Cardiac fibroblast (primary cell): Measurements from ENCODE around the gene KCNAB1.
A peak's percentile ranks its signal among the peaks of the same experiment; 100 is the strongest.

Experiments
- DNase-seq, 2 donors: peaks; one replicate each; pipeline versions ENCODE4 v3.0.0 to v3.0.0-alpha.2; 2010; ENCODE audit warnings: low read depth in 2 of 2
- H3K4me3 ChIP-seq, 2 donors: replicated peaks in 1 of 2; 1 replicate in 1 of 2; 2 replicates in 1 of 2; pipeline ENCODE4 v1.5.1; 2011; ENCODE audit warnings: low read depth in 2 of 2, low read length in 2 of 2, mild to moderate bottlenecking in 2 of 2, moderate library complexity in 1 of 2
- TF ChIP-seq, protein P1 (sequence below): IDR thresholded peaks from one replicate; pipeline ENCODE4 v1.5.1; 2011; ENCODE audit warnings: low read depth, mild to moderate bottlenecking, low read length, inconsistent platforms

The KCNAB1 gene

GRCh38 chr3:156206157-156206556, 85.8 kb downstream of the KCNAB1 start:
- TF ChIP-seq, protein P1, sequence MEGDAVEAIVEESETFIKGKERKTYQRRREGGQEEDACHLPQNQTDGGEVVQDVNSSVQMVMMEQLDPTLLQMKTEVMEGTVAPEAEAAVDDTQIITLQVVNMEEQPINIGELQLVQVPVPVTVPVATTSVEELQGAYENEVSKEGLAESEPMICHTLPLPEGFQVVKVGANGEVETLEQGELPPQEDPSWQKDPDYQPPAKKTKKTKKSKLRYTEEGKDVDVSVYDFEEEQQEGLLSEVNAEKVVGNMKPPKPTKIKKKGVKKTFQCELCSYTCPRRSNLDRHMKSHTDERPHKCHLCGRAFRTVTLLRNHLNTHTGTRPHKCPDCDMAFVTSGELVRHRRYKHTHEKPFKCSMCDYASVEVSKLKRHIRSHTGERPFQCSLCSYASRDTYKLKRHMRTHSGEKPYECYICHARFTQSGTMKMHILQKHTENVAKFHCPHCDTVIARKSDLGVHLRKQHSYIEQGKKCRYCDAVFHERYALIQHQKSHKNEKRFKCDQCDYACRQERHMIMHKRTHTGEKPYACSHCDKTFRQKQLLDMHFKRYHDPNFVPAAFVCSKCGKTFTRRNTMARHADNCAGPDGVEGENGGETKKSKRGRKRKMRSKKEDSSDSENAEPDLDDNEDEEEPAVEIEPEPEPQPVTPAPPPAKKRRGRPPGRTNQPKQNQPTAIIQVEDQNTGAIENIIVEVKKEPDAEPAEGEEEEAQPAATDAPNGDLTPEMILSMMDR, result no peak
- no peak for DNase-seq

DNA sequence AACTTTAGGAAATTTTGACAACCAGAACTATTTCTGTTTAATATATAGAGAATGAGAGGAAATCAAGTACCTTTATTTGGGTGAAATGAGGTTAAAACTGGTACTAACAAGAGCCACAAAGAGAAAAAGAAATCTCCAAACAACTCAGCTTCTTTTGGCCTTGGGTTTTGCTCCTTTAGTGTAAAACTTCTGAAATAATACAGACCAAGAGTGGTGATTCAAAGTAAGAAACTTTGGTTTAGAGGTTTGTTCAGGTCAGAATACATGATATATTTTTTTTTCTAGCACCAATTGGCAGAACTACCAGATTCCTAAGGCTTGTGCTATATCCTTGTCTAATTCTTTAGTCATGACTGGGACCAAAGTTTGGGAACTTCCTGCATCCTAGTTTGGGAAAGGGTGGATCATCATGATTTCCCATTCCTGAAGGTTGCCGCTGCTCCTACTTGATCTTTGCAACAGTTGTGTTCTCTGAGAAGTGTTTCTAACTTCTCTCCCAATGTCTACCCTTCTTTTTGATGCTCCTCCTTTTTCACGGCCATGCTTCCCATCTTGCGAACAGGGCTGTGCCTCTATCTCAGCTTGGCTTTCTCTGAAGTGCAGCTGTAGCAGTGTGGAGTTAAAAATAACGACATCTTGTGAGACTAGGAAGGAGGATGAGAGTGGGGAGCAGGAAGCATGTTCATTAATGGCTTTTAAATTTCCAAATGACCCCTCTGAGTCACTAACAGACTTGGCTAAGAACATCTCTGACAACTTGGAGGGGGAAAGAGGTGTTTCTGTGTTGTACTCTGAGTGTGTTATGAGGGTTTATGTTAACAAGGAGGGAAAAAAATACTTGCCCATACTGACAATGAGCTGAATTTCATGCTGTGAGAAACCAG, 87.7 kb downstream of the KCNAB1 start:
- no peak overlapping the region for H3K4me3 ChIP-seq
- TF ChIP-seq, protein P1, result no peak
- peak; percentile 64 to 70 for DNase-seq

More at GRCh38 chr3:156206157-156206556, 85.8 kb downstream of the KCNAB1 start:
- H3K4me3 ChIP-seq, result no peak overlapping the region

- DNase-seq, result peak in 1 of 2 donors; percentile 17
- TF ChIP-seq, protein P1, result no peak
- H3K4me3 ChIP-seq, result no peak overlapping the region
Observed at GRCh38 chr3:156209631-156210335, 89.4 kb downstream of the KCNAB1 start.

- DNase-seq, result peak; percentile 50 to 75
- TF ChIP-seq, protein P1, result no peak
- no peak overlapping the region for H3K4me3 ChIP-seq
Observed at GRCh38 chr3:156211583-156211982, 91.2 kb downstream of the KCNAB1 start.

DNA sequence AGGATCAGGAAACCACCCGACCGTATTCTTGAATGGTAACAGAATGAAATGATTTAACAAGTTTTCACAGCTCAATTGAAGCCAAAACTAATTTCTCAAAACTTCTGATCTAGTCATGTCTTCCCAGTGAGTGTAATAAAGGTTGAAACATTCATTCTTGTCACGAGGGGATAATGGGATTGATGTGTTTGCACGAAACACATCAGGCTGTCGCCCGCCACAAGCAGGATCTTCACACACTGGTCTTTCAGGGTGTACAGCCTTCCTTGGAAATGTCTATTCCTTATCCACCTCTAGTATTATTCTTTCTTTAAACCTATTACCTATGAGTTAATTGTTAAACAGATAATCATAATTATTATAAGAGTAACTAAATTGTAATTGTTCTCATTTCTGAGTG, 94.3 kb downstream of the KCNAB1 start:
- DNase-seq, result no peak
- no peak overlapping the region for H3K4me3 ChIP-seq
- TF ChIP-seq, protein P1, result no peak

- H3K4me3 ChIP-seq, result no peak overlapping the region
- TF ChIP-seq, protein P1, result no peak
- no peak for DNase-seq
Observed at GRCh38 chr3:156215751-156216150, 95.4 kb downstream of the KCNAB1 start.
